K562 (cell line): Measurements from ENCODE around the gene ENOSF1.

Experiments
- CTCF ChIP-seq, 3 experiments: IDR thresholded peaks in 2 of 3; conservative IDR thresholded peaks in 1 of 3; 2 replicates each; pipeline ENCODE4 v1.5.1; 2011 to 2012; ENCODE audit warnings: low read length in 3 of 3, mild to moderate bottlenecking in 3 of 3, control low read depth in 2 of 3, improper control_type of control experiment in 1 of 3, inconsistent platforms in 1 of 3, low read depth in 1 of 3, mixed read lengths in 1 of 3, moderate library complexity in 1 of 3; ENCODE audit not compliant: insufficient read depth in 2 of 3
- FOXJ3 ChIP-seq: sonication (generic); formaldehyde crosslinking; IDR thresholded peaks from 2 replicates; pipeline ENCODE4 v1.4.0; 2020; ENCODE audit warnings: mild to moderate bottlenecking, missing genetic modification reagents
- KDM1A ChIP-seq, 2 experiments: fragments of 450-650 bp; IDR thresholded peaks; 2 replicates each; pipeline ENCODE4 v1.6.1; 2016; ENCODE audit warnings: mild to moderate bottlenecking in 2 of 2
- MYNN ChIP-seq, 2 experiments: sonication (generic); formaldehyde crosslinking in 1 of 2; IDR thresholded peaks; 2 replicates each; pipeline versions ENCODE4 v1.5.0 to v1.6.1; 2016 to 2020; ENCODE audit warnings: antibody characterized with exemption in 1 of 2, missing genetic modification reagents in 1 of 2

DNA sequence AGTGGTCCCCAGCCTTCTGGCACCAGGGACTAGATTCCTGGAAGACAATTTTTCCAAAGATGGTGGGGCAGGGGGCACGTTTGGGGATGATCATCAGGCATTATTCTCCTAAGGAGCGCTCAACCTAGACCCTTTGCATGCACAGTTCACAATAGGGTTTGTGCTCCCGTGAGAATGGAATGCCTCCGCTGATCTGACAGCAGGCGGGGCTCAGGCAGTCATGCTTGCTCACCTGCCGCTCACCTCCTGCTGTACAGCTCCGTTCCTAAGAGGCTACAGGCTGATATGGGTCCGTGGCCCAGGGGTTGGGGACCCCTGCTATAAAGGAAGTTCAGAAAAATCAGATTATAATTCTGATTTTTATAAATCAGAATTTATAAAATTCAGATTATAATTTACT, 77.3 kb downstream of the ENOSF1 start:
- TF ChIP-seq KDM1A (IDR thresholded peaks at IDR 0.05) (no peak), MYNN (IDR thresholded peaks at IDR 0.05) (no peak), MYNN (CRISPR knock-in tag; IDR thresholded peaks at IDR 0.05) (no peak), CTCF (IDR thresholded peaks at IDR 0.05 in 2 of 3, conservative IDR thresholded peaks at IDR 0.05 in 1 of 3; ENCODE audit: insufficient read depth in 2 of 3, low read depth in 1 of 3, low read length in 3 of 3) (no peak), FOXJ3 (no peak)
